ENCODE results near the gene GZF1.

GZF1 gene

GRCh38 chr20:23409800-23410199, 47.8 kb downstream of the GZF1 start:
- no peak overlapping the region for H3K4me3 ChIP-seq (ENCODE audit: low read length)
- H3K36me3 ChIP-seq (ENCODE audit: insufficient read depth, low read length) = no peaks in the 10 kb centered on the region
- H3K27me3 ChIP-seq (ENCODE audit: insufficient read depth, low read length) = no peaks in the 10 kb centered on the region
- H3K4me1 ChIP-seq (ENCODE audit: insufficient read depth, low read length) = peaks cover 2% of the 10 kb centered on the region
- no peaks in the 10 kb centered on the region for H3K9me3 ChIP-seq (ENCODE audit: low read length)
- no peak overlapping the region for H2AFZ ChIP-seq (ENCODE audit: low read depth, low read length)

DNA sequence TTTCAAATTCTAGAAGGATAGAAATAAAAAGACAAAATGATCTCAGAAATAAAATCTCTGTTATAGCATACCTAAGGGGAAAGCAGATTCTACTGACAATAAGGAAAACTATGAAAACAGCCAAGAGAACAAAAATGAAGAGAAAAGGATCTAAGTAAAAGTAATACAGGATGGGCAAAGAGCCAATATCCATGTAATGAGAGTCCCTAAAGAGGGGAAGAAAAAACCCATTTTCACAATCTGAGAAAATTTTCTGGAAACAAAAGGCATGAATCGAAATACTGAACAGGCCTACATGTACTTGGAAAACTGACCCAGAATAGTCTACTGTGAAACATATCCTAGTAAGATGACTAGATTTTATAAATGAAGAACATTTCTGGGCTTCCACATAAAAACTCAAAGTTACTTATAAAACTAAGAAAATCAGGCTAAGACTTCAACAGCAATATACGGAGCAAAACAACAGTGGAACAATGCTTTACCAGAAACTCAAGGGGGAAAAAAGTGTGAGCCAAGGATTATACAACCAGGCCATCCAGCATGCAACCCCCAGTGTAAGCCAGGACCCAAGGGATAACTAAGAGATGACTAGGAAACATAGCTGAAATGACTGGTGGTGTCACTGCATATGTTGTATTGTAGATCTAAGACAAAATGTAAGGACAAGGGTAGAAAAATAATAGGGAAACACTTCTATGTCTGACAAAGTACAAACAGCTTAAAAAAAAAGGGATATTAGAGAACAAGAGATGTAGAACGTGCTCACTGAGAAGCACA, 49.1 kb downstream of the GZF1 start:
- no peak overlapping the region for H3K4me3 ChIP-seq (ENCODE audit: low read length)
- H3K36me3 ChIP-seq (ENCODE audit: insufficient read depth, low read length) = no peaks in the 10 kb centered on the region
- H3K27me3 ChIP-seq (ENCODE audit: insufficient read depth, low read length) = no peaks in the 10 kb centered on the region
- no peaks in the 10 kb centered on the region for H3K9me3 ChIP-seq (ENCODE audit: low read length)
- H2AFZ ChIP-seq (ENCODE audit: low read depth, low read length) = no peak overlapping the region
- peaks cover 2% of the 10 kb centered on the region for H3K4me1 ChIP-seq (ENCODE audit: insufficient read depth, low read length)

DNA sequence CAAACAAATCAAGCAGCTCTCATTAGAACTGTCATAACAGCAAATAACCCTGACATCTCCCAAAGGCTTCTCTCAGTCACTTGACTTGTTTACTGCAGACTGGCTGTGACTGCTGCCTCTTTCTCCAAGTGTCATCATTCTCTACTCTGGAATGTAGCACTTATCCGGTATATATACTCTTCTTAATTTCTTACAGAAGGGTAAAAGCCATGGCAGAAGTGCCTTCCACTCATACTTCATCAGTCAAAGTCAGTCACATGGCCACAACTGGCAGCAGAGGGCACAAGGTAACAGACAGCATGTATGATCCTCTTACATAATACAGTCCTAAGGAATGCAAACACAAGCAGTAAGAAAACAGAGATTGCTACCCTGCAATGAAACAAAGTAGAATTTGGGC, 50.0 kb downstream of the GZF1 start:
- Histone ChIP-seq H3K4me1 (ENCODE audit: insufficient read depth, low read length) (peaks cover 2% of the 10 kb centered on the region), H3K36me3 (ENCODE audit: insufficient read depth, low read length) (no peaks in the 10 kb centered on the region), H2AFZ (ENCODE audit: low read depth, low read length) (no peak overlapping the region), H3K4me3 (ENCODE audit: low read length) (no peak overlapping the region), H3K9me3 (ENCODE audit: low read length) (no peaks in the 10 kb centered on the region), H3K27me3 (ENCODE audit: insufficient read depth, low read length) (no peaks in the 10 kb centered on the region)

DNA sequence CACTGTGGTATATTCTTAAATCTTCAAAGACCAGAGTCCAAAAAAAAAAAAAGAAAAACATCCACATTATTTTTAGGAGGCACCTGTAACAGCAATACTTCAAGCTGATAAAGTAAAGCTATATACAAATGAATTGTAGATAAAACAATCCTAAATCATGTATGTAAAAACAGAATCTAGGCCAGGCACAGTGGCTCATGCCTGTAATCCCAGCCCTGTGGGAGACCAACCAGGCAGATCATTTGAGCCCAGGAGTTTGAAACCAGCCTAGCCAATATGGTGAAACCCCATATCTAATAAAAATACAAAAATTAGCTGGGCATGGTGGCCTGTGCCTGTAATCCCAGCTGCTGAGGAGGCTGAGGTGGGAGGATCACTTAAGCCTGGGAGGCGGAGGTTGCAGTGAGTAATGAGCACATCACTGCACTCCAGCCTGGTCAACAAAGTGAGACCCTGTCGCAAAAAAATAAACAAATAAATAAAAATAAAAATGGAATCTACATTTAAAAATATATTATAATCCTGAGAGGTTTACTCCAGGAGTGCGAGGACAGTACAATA, 52.0 kb downstream of the GZF1 start:
- Histone ChIP-seq H3K36me3 (ENCODE audit: insufficient read depth, low read length) (no peaks in the 10 kb centered on the region), H3K4me1 (ENCODE audit: insufficient read depth, low read length) (peaks cover 2% of the 10 kb centered on the region), H3K9me3 (ENCODE audit: low read length) (no peaks in the 10 kb centered on the region), H3K4me3 (ENCODE audit: low read length) (no peak overlapping the region), H3K27me3 (ENCODE audit: insufficient read depth, low read length) (no peaks in the 10 kb centered on the region), H2AFZ (ENCODE audit: low read depth, low read length) (no peak overlapping the region)

GRCh38 chr20:23414526-23415188, 52.7 kb downstream of the GZF1 start:
- H3K4me1 ChIP-seq (ENCODE audit: insufficient read depth, low read length) = peaks cover 7% of the 10 kb centered on the region
- no peaks in the 10 kb centered on the region for H3K36me3 ChIP-seq (ENCODE audit: insufficient read depth, low read length)
- H3K27me3 ChIP-seq (ENCODE audit: insufficient read depth, low read length) = no peaks in the 10 kb centered on the region

GRCh38 chr20:23415555-23415954, 53.6 kb downstream of the GZF1 start:
- no peaks in the 10 kb centered on the region for H3K27me3 ChIP-seq (ENCODE audit: insufficient read depth, low read length)
- H3K36me3 ChIP-seq (ENCODE audit: insufficient read depth, low read length) = no peaks in the 10 kb centered on the region
- H3K9me3 ChIP-seq (ENCODE audit: low read length) = no peaks in the 10 kb centered on the region
- no peak overlapping the region for H3K4me3 ChIP-seq (ENCODE audit: low read length)
- H3K4me1 ChIP-seq (ENCODE audit: insufficient read depth, low read length) = peaks cover 14% of the 10 kb centered on the region
- H2AFZ ChIP-seq (ENCODE audit: low read depth, low read length) = no peak overlapping the region

More at GRCh38 chr20:23414526-23415188, 52.7 kb downstream of the GZF1 start:
- Histone ChIP-seq H2AFZ (ENCODE audit: low read depth, low read length) (no peak overlapping the region), H3K9me3 (ENCODE audit: low read length) (no peaks in the 10 kb centered on the region), H3K4me3 (ENCODE audit: low read length) (no peak overlapping the region)

- Histone ChIP-seq H3K27me3 (ENCODE audit: insufficient read depth, low read length) (no peaks in the 10 kb centered on the region), H3K4me3 (ENCODE audit: low read length) (no peak overlapping the region), H2AFZ (ENCODE audit: low read depth, low read length) (no peak overlapping the region), H3K36me3 (ENCODE audit: insufficient read depth, low read length) (no peaks in the 10 kb centered on the region), H3K9me3 (ENCODE audit: low read length) (no peaks in the 10 kb centered on the region), H3K4me1 (ENCODE audit: insufficient read depth, low read length) (peaks cover 14% of the 10 kb centered on the region)
These were observed 54.1 kb downstream of the GZF1 start for GRCh38 chr20:23415959-23416583.

DNA sequence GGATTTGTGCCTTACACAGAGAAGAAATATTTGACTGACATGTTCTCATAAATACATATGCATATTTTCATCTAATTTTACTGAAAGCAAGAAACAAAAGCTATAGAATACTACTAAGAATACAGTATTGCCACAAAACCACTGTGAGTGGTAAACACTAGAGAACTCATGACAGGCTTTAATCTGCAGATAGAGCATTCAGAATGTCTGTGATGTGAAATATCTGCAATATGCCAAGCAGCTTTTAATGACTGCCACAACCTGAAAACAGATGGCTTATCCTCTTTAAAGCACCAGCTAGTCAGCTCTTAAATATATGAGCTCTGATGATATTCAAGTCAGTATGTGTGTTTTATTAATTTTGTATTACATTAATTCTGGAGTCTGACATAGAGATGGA, 55.9 kb downstream of the GZF1 start:
- H3K27me3 ChIP-seq (ENCODE audit: insufficient read depth, low read length) = no peaks in the 10 kb centered on the region
- H3K4me3 ChIP-seq (ENCODE audit: low read length) = no peak overlapping the region
- no peaks in the 10 kb centered on the region for H3K36me3 ChIP-seq (ENCODE audit: insufficient read depth, low read length)
- peaks cover 16% of the 10 kb centered on the region for H3K4me1 ChIP-seq (ENCODE audit: insufficient read depth, low read length)
- no peaks in the 10 kb centered on the region for H3K9me3 ChIP-seq (ENCODE audit: low read length)
- H2AFZ ChIP-seq (ENCODE audit: low read depth, low read length) = no peak overlapping the region

DNA sequence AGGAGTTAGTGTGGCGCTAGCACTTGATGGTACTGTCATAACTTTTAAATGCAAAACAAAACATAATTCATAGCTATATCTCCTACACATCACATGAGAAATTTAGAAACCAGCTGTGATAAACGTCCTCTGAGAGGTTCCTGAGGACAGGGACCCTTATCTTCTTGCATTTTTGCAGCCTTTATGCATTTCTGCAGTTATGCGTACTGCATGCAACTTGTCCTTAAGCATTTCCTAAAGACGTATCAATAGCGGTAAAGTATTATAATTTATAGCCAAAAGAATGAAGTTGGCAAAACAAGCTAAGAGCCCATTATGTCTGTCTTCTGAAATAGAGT, 57.6 kb downstream of the GZF1 start:
- peak overlapping the region; percentile 80 for H2AFZ ChIP-seq (ENCODE audit: low read depth, low read length)
- H3K9me3 ChIP-seq (ENCODE audit: low read length) = no peaks in the 10 kb centered on the region
- peaks cover 16% of the 10 kb centered on the region for H3K4me1 ChIP-seq (ENCODE audit: insufficient read depth, low read length)
- no peaks in the 10 kb centered on the region for H3K36me3 ChIP-seq (ENCODE audit: insufficient read depth, low read length)
- H3K27me3 ChIP-seq (ENCODE audit: insufficient read depth, low read length) = no peaks in the 10 kb centered on the region
- H3K4me3 ChIP-seq (ENCODE audit: low read length) = peak overlapping the region; percentile 85

DNA sequence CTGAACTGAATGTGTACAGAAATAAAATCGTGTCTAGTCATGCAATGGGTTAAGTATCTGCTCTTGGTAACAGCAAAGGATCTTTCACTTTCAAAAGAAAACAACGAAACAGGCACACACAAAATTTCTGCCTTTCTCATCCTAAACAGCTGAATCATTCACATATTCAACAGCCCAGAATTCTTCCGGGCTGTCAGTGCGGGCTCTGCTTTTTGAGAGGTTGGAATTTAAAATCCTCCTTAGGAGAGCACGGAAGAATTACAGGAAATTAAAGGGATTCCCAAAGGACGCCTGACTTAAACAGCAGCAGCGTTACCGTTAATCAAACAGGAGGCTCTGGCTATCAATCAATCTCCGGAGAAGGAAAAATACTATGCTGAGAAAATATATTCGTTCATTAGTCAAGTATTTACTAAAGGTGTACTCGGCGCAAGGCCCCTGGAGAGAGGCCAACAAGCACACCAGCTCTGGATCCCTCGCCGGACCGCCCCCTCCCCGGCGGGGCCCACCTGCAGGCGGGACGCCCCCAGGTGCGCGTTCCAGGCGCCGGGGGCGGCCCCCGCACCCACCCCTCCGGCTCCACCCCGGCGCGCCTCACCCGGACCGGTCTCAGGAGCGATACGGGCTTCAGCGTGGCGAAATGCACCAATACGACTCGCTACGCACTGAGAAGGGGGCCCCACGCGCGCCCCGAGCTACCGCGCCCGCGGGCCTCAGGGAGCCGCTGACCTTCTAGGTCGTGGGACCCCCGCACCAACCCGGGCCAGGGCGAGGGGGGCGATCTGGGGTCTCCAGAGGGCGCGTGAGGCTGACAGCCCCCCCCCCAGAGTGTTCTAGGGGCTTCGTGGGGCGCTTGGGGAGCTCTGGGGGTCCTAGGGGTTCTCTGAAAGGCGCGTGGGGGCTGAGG, 58.3 kb downstream of the GZF1 start:
- Histone ChIP-seq H3K4me3 (ENCODE audit: low read length) (peak overlapping the region; percentile 85), H3K27me3 (ENCODE audit: insufficient read depth, low read length) (no peaks in the 10 kb centered on the region)

DNA sequence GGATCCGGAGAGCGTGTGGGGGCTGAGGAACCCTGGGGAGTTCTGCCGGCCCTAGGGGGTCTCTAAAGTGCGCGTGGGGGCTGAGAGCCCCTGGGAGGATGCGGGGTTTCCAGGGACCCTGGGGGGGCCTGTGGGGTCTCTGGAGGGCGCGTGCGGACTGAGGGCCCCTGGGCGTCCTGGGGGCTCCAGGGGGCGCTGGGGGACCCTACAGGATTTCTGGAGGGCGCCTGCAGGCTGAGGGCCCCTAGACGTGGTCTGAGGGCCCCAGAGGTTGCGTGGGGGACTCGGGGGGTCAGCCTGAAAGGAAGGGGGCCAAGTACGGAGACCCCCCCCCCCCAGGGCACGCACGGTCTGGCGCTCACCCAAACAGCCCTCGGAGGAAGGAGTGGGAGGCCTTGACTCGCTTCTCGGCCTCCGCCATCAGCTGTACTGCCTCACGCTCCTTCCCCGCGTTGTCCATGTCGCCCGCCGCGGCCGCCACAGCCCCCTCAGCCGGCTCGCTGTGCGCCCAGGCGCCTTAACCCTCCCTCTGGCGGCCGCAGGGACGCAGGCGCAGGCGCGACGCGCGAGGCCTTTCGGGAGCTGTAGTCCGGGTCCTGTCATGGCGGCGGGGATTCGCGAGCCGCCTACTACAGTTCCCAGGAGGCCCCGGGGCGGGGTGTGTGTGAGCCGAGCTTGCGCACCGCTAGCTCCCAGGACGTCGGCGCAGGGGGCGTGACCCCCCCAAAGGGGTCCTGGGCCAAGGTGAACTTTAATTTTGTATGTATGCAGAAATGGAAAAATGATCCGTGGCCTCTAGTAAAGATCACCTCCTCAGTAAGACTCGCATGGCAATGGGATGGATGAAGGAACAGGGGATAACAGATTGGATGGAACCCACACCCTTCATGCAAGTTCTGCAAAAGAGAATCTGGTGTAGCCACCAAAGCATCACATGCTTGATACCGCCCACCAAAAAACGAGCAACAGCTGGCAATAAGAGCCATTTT, 59.3 kb downstream of the GZF1 start, which contains the start of gene NAPB:
Gene NAPB, minus strand, starts transcription at position 546 of the 989 bp plus-strand sequence. Its CDS starts 86 bp downstream, at position 460.
- H3K9me3 ChIP-seq (ENCODE audit: low read length) = no peaks in the 10 kb centered on the region
- H3K4me1 ChIP-seq (ENCODE audit: insufficient read depth, low read length) = peaks cover 16% of the 10 kb centered on the region
- peak within 1 kb of the TSS; percentile 80 for H2AFZ ChIP-seq (ENCODE audit: low read depth, low read length)
- peak within 1 kb of the TSS; percentile 85 for H3K4me3 ChIP-seq (ENCODE audit: low read length)
- no peaks in the 10 kb centered on the region for H3K27me3 ChIP-seq (ENCODE audit: insufficient read depth, low read length)
- H3K36me3 ChIP-seq (ENCODE audit: insufficient read depth, low read length) = no peaks in the 10 kb centered on the region

More for the DNA sequence above, 58.3 kb downstream of the GZF1 start:
- no peaks in the 10 kb centered on the region for H3K9me3 ChIP-seq (ENCODE audit: low read length)
- peaks cover 16% of the 10 kb centered on the region for H3K4me1 ChIP-seq (ENCODE audit: insufficient read depth, low read length)
- no peaks in the 10 kb centered on the region for H3K36me3 ChIP-seq (ENCODE audit: insufficient read depth, low read length)
- H2AFZ ChIP-seq (ENCODE audit: low read depth, low read length) = peak overlapping the region; percentile 80

All from neuron (in vitro differentiated cells).